ENCODE results near the gene LILRB3. TPM values are rescaled to one million over a fixed set of nuclear protein-coding genes. Genes with fewer than 3 reads are reported as not detected.
A peak's percentile ranks its signal among the peaks of the same experiment; 100 is the strongest.
"Not testable (repeated sequence)": the region's sequence is repeated elsewhere in the genome, so short reads cannot be mapped to it uniquely, and the experiment has no call there.

LILRB3 gene
- total and polyA plus RNA-seq, 10 donors, result 6.4 to 443 (median 89.9) TPM

DNA sequence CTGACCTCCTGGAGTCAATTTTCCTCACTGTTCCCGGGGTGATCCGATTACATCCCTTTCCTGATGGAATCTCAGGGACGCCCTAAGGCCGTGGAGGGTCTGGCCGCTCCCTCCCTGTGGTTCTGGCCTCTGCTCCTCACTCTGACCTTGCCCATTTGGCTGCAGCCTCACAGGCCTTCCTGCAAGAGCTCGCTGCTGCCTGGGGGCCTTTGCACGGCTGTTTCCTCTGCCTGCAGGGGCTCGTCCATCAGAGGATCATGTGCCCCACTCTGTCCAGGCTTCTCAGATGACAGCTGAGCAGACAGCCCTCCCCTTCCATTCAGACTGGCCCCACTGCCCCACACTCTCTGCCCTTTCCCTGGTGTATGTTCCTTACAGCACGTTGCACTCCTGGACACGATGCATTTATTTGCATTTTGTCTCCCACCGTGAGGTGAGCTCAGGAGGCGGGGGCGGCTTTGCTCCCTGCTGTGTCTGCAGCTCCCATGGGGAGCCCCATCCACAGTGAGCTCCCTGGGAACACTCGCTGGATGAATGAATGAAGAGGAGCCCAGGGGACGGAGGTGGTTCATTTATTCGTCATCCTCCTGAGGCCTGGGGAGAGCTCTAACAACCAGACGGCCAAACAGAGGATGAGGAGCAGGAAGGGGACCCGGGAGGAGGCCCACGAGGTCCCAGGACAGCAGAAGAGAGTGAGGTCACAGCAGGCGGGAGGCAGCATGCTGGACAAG, 5.1 kb downstream of the LILRB3 start:
- H3K9me3 ChIP-seq; H3K27me3 ChIP-seq (replicated peaks in 1 of 7); H3K4me3 ChIP-seq; intact Hi-C loops (cut with DNase I; ENCODE audit: low total_unique reads); DNase-seq: not testable (repeated sequence)
- TF ChIP-seq POLR2AphosphoS5 (IDR thresholded peaks at IDR 0.05), result peak; percentile 53 to 65 (median 63)
- peaks cover 0 to 52% (median 2%) of the 10 kb centered on the region in 6 donors for H3K36me3 ChIP-seq
- 61 to 76% (median 65%) methylated on average over 10 to 18 of the region's 20 CpGs for WGBS, 5 donors
- H3K4me1 ChIP-seq, result peaks cover 0 to 44% (median 11%) of the 10 kb centered on the region in 6 donors
- H3K27ac ChIP-seq, result peak overlapping the region in 3 of 8 donors; percentile 35 to 59 (median 44)

DNA sequence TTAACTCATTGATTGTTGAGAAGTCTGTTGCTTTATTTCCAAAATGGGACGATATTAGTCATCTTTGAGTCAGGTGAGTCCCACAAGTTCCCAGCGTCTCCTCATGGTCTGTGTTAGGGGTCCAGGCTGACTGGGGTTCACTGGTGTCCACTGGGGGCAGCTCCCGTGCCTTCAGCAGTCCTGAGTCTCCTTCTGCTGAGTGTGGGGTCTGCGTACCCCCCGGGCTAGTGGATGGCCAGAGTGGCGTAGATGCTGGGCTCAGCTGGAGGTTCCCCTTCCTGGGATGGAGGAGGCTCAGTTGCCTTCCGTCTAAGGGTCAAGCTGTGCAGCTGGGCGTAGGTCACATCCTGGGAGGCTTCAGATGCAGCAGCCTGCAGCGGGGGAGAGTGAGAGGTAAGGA, 5.9 kb downstream of the LILRB3 start:
- Histone ChIP-seq H3K27me3 (replicated peaks in 1 of 7) (peaks cover 0 to under 1% (median 0%) of the 10 kb centered on the region in 7 donors), H3K36me3 (peaks cover 0 to 55% (median 2%) of the 10 kb centered on the region in 6 donors), H3K9me3 (peaks cover 0 to 6% (median 0%) of the 10 kb centered on the region in 8 donors), H3K4me3 (no peak overlapping the region), H3K4me1 (peaks cover 0 to 49% (median 11%) of the 10 kb centered on the region in 6 donors), H3K27ac (peak overlapping the region in 4 of 8 donors; percentile 15 to 59 (median 40))
- TF ChIP-seq POLR2A (IDR thresholded peaks at IDR 0.05) (no peak), POLR2AphosphoS5 (IDR thresholded peaks at IDR 0.05) (peak in 1 of 3 donors; percentile 11)
- DNase-seq, result no peak
- WGBS, 5 donors, result 73 to 91% (median 81%) methylated on average over 8 to 9 of the region's 9 CpGs
- intact Hi-C loops (cut with DNase I; ENCODE audit: low total_unique reads), result no loop called here

DNA sequence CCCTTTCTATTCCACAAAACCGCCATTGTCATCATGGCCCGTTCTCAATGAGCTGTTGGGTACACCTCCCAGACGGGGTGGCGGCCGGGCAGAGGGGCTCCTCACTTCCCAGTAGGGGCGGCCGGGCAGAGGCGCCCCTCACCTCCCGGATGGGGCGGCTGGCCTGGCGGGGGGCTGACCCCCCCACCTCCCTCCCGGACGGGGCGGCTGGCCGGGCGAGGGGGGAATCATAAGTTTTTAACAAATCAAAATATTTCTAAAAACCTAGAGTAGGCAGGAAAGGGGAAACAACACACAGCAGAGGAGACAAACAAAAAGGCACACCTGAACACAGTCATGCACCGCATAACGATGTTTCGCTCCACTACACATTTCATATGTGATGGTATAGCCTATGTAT, 8.1 kb downstream of the LILRB3 start:
- intact Hi-C loops (cut with DNase I; ENCODE audit: low total_unique reads); H3K4me3 ChIP-seq; DNase-seq; H3K9me3 ChIP-seq; H3K27me3 ChIP-seq (replicated peaks in 1 of 7): not testable (repeated sequence)
- 91 to 96% (median 93%) methylated on average over 11 to 17 of the region's 19 CpGs for WGBS, 5 donors
- Histone ChIP-seq H3K27ac (peak overlapping the region in 4 of 8 donors; percentile 27 to 50 (median 38)), H3K4me1 (peaks cover 2 to 66% (median 27%) of the 10 kb centered on the region in 6 donors), H3K36me3 (peaks cover 0 to 54% (median 2%) of the 10 kb centered on the region in 6 donors)

DNA sequence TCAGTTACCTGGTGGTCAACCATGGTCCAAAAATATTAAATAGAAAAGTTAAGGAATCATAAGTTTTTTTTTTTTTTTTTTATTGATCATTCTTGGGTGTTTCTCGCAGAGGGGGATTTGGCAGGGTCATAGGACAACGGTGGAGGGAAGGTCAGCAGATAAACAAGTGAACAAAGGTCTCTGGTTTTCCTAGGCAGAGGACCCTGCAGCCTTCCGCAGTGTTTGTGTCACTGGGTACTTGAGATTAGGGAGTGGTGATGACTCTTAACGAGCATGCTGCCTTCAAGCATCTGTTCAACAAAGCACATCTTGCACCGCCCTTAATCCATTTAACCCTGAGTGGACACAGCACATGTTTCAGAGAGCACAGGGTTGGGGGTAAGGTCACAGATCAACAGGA, 8.6 kb downstream of the LILRB3 start:
- H3K4me3 ChIP-seq; DNase-seq; H3K27me3 ChIP-seq (replicated peaks in 1 of 7); intact Hi-C loops (cut with DNase I; ENCODE audit: low total_unique reads); H3K9me3 ChIP-seq: not testable (repeated sequence)
- Histone ChIP-seq H3K4me1 (peaks cover 6 to 66% (median 32%) of the 10 kb centered on the region in 6 donors), H3K36me3 (peaks cover 0 to 49% (median 2%) of the 10 kb centered on the region in 6 donors), H3K27ac (peak overlapping the region in 1 of 8 donors; percentile 33)
- WGBS, 5 donors, result 59 to 92% (median 80%) methylated on average over 1 to 5 of the region's 5 CpGs

DNA sequence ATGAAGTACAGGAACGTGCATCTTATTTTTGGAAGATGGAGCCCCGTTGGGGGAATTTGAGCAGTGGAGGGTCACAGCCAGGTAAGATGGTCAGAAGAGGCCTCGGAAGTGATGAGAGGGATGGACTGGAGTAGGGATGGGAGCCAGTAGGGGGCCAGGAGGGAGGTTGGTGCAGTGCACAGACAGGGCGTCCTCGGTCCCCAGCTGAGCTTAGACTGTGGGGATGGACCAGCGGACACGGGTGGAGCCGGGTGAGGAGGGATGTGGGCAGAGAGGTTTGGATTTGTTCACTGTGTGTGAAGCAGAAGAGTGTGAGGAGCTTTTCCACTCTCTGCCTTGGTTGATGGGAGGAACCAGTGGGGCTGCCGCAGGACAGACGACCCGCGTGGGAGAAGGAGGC, 11.6 kb downstream of the LILRB3 start:
- H3K27me3 ChIP-seq (replicated peaks in 1 of 7), result no peaks in the 10 kb centered on the region
- peak overlapping the region in 7 of 8 donors; percentile 36 to 98 (median 92) for H3K27ac ChIP-seq
- WGBS, 5 donors, result 80 to 84% (median 81%) methylated on average over 12 of the region's 12 CpGs
- peaks cover 0 to 6% (median 0%) of the 10 kb centered on the region in 8 donors for H3K9me3 ChIP-seq
- TF ChIP-seq POLR2AphosphoS5 (IDR thresholded peaks at IDR 0.05) (peak in 1 of 3 donors; percentile 58), POLR2A (IDR thresholded peaks at IDR 0.05) (no peak)
- H3K4me3 ChIP-seq, result peak overlapping the region in 2 of 8 donors; percentile 2 to 94
- H3K36me3 ChIP-seq, result peaks cover 5 to 47% (median 25%) of the 10 kb centered on the region in 6 donors
- peaks cover 20 to 70% (median 51%) of the 10 kb centered on the region in 6 donors for H3K4me1 ChIP-seq
- intact Hi-C loops (cut with DNase I; ENCODE audit: low total_unique reads), result no loop called here
- DNase-seq, result peak; percentile 75

DNA sequence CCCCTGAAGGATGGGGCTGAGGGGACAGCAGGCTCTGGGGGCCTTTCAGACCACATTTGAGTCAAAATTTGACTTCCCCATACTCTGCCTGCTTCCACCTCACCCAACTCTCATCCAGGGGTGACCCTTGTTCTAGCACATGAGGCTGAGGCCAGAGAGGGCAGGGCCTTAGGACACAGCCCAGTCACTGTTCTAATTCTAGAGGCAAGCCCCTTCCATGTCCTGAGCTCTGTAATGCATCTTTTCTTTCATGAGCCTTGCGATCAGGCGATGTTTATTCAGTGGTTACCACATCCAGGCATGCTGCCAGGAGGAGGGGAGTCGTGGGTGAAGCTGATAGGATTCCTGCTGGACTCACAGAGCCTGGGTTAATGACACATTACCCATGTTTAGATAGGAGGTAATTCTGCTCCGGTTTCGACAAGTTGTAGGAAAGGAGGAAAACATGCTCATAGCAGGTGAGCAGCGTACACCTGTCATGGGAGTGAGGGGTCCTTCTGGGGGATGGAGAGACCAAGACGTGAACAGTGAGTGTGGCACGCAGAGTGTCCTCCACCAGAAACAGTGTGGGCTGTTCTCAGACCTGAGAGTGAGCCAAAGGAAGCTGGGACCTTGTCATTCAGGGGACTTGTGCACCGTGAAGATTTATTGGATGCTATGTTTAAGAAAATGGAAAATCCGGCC, 12.9 kb downstream of the LILRB3 start:
- TF ChIP-seq, protein P1, sequence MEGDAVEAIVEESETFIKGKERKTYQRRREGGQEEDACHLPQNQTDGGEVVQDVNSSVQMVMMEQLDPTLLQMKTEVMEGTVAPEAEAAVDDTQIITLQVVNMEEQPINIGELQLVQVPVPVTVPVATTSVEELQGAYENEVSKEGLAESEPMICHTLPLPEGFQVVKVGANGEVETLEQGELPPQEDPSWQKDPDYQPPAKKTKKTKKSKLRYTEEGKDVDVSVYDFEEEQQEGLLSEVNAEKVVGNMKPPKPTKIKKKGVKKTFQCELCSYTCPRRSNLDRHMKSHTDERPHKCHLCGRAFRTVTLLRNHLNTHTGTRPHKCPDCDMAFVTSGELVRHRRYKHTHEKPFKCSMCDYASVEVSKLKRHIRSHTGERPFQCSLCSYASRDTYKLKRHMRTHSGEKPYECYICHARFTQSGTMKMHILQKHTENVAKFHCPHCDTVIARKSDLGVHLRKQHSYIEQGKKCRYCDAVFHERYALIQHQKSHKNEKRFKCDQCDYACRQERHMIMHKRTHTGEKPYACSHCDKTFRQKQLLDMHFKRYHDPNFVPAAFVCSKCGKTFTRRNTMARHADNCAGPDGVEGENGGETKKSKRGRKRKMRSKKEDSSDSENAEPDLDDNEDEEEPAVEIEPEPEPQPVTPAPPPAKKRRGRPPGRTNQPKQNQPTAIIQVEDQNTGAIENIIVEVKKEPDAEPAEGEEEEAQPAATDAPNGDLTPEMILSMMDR (IDR thresholded peaks at IDR 0.05 in 8 of 11, conservative IDR thresholded peaks at IDR 0.05 in 3 of 11), result no peak
- TF ChIP-seq POLR2AphosphoS5 (IDR thresholded peaks at IDR 0.05), result peak in 2 of 3 donors; percentile 1 to 88
- TF ChIP-seq POLR2A (IDR thresholded peaks at IDR 0.05), result peak in 1 of 3 donors; percentile 49
- peak overlapping the region; percentile 63 to 98 (median 92) for H3K27ac ChIP-seq
- no peak for DNase-seq
- H3K27me3 ChIP-seq (replicated peaks in 1 of 7), result no peaks in the 10 kb centered on the region
- 27 to 42% (median 36%) methylated on average over 10 of the region's 10 CpGs for WGBS, 5 donors
- peaks cover 28 to 83% (median 63%) of the 10 kb centered on the region in 6 donors for H3K4me1 ChIP-seq
- H3K36me3 ChIP-seq, result peaks cover 5 to 49% (median 37%) of the 10 kb centered on the region in 6 donors
- peaks cover 0 to 3% (median 0%) of the 10 kb centered on the region in 8 donors for H3K9me3 ChIP-seq
- intact Hi-C loops (cut with DNase I; ENCODE audit: low total_unique reads), result no loop called here
- peak overlapping the region in 1 of 8 donors; percentile 94 for H3K4me3 ChIP-seq

Measured in spleen (tissue), 11 donors.